Mesothelial cell of epicardium (in vitro differentiated cells): ENCODE results near the gene GNPTAB. TPM values are rescaled to one million over a fixed set of nuclear protein-coding genes. Genes with fewer than 3 reads are reported as not detected.

Experiments
- DNase-seq, 2 experiments: peaks; one replicate each; pipeline ENCODE4 v3.0.0; 2021; ENCODE audit warnings: low spot score in 2 of 2; ENCODE audit not compliant: unreplicated experiment in 2 of 2
- H3K27ac Mint-ChIP-seq: 2 replicates; pipeline ENCODE4 v1.8.0; 2021; ENCODE audit warnings: mixed read lengths
- H3K27me3 Mint-ChIP-seq: 2 replicates; pipeline ENCODE4 v1.8.0; 2021; ENCODE audit warnings: low read depth, mixed read lengths
- H3K36me3 Mint-ChIP-seq: 2 replicates; pipeline ENCODE4 v1.8.0; 2021; ENCODE audit warnings: mixed read lengths
- H3K4me1 Mint-ChIP-seq: 2 replicates; pipeline ENCODE4 v1.8.0; 2021; ENCODE audit warnings: mixed read lengths
- H3K4me3 Mint-ChIP-seq: 2 replicates; pipeline ENCODE4 v1.8.0; 2021; ENCODE audit warnings: mild to moderate bottlenecking, moderate library complexity, mixed read lengths
- H3K9me3 Mint-ChIP-seq: 2 replicates; pipeline ENCODE4 v1.8.0; 2021; ENCODE audit warnings: mixed read lengths
- total RNA-seq: library from RNA; stranded (reverse); gene quantifications from 3 replicates; pipeline ENCODE4 v1.2.1, GENCODE V29; 2021
- TF ChIP-seq, protein P1 (sequence below): fragments of 200-600 bp; sonication (generic); IDR thresholded peaks from one replicate; pipeline ENCODE4 v1.5.0; 2021; ENCODE audit warnings: antibody characterized with exemption; ENCODE audit not compliant: unreplicated experiment

The GNPTAB gene
- 33.2 to 35.9 TPM (median 33.6 TPM) in 3 replicates for total RNA-seq

DNA sequence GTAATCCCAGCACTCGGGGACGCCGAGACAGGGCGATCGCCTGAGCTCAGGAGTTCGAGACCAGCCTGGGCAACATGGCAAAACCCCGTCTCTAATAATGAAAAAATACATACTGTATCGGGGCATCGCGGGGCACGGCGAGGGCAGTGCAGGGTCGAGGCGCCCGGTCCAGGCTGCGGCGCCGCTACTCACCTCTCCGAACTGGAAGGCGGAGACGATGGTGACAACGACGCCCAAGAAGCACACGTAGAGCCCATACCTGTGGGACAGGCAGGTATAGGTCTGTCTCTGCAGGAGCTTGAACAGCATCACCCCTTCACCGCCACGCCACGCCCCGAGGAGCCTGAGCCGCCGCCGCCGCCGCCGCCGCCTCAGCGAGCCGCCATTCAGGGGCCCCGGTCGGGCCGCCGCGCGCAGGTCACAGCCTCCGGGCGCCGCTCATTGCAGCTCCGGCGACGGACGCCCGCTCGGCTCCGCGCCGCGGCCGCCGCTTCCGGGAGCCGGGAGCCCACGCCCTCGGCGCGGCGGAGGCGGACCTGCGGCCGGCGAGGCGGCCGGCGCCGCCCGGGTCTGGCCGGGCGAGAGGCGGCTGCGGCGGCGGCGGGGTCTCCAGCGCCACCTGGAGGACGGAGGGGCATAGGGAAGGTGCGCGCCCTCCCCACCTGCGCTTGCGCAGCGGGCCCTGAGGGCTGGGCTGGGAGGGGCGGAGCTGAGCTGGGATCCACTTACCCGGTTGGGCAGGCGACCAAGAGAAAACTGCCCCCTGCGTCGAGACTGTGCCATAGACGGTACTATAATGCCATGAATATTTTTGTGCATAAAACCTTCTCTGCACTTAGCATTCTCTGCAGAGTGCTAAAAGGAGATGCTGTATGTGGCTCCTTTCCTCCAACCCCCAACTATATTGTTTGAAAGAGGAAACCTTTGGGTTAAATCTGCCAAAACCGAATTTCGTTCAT is at the start of gene GNPTAB:
GNPTAB (minus strand) TSS at position 593 of the 959 bp plus-strand sequence; CDS start at position 309, 284 bp downstream.
- no peaks in the 10 kb centered on the region for H3K27me3 Mint-ChIP-seq
- H3K4me1 Mint-ChIP-seq, result peaks cover 8% of the 10 kb centered on the region
- H3K9me3 Mint-ChIP-seq, result no peaks in the 10 kb centered on the region
- TF ChIP-seq, protein P1, sequence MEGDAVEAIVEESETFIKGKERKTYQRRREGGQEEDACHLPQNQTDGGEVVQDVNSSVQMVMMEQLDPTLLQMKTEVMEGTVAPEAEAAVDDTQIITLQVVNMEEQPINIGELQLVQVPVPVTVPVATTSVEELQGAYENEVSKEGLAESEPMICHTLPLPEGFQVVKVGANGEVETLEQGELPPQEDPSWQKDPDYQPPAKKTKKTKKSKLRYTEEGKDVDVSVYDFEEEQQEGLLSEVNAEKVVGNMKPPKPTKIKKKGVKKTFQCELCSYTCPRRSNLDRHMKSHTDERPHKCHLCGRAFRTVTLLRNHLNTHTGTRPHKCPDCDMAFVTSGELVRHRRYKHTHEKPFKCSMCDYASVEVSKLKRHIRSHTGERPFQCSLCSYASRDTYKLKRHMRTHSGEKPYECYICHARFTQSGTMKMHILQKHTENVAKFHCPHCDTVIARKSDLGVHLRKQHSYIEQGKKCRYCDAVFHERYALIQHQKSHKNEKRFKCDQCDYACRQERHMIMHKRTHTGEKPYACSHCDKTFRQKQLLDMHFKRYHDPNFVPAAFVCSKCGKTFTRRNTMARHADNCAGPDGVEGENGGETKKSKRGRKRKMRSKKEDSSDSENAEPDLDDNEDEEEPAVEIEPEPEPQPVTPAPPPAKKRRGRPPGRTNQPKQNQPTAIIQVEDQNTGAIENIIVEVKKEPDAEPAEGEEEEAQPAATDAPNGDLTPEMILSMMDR, result peak; percentile 69
- DNase-seq, result peak; percentile 89 to 98
- H3K36me3 Mint-ChIP-seq, result no peaks in the 10 kb centered on the region
- peak within 1 kb of the TSS; percentile 90 for H3K27ac Mint-ChIP-seq
- H3K4me3 Mint-ChIP-seq, result peak within 1 kb of the TSS; percentile 98

DNA sequence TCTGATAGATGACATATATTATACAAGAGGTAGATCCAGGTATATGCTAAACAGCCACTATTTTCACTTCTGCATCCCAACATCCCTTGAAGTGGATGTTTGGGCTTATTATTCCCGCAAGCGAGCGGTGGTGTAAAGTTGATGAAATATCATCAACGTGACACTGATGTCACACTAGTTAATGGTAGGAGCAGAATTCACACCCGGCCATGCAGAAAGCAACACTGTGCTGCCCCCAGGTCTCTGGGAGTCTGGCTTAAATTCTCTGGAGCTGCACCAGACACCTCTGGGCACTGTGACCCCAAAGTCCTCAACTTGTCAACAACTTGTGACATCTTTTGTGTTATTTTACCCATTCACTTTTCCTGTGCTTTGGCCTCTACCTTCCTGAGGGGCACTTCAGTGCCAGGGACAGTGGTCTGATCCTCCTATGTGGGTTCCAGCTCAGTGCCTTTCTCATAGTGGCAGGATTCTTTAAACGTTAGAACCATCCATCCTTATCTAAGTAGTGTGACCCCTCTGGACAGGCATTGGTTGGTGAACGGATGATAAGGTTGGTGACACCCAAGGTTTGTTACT is 47.6 kb upstream of the GNPTAB start:
- Mint-ChIP-seq H3K27ac (peak overlapping the region; percentile 95), H3K36me3 (peaks cover 6% of the 10 kb centered on the region), H3K4me3 (peak overlapping the region; percentile 84), H3K9me3 (no peaks in the 10 kb centered on the region), H3K4me1 (peaks cover 12% of the 10 kb centered on the region), H3K27me3 (no peaks in the 10 kb centered on the region)
- TF ChIP-seq, protein P1, result no peak
- DNase-seq, result no peak

DNA sequence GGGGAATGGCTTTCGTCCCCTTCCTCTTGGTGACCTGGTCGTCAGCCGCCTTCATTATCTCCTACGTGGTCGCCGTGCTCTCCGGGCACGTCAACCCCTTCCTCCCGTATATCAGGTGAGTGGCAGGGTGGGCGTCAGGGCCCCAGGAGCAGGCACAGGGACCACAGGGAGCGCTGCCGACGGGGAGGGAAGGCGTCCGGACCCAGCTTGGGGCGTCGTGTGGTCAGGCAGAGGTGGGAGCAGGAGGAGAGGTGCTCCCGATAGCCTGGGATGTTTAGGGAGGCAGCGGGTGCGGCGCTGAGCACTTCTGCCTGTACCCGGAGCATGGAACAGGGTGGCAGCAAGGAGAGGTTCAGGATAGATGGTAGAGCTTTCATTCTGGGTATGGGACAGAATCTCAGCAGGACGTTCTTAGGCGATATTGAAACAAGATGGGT is 47.1 kb upstream of the GNPTAB start:
- peaks cover 12% of the 10 kb centered on the region for H3K4me1 Mint-ChIP-seq

DNA sequence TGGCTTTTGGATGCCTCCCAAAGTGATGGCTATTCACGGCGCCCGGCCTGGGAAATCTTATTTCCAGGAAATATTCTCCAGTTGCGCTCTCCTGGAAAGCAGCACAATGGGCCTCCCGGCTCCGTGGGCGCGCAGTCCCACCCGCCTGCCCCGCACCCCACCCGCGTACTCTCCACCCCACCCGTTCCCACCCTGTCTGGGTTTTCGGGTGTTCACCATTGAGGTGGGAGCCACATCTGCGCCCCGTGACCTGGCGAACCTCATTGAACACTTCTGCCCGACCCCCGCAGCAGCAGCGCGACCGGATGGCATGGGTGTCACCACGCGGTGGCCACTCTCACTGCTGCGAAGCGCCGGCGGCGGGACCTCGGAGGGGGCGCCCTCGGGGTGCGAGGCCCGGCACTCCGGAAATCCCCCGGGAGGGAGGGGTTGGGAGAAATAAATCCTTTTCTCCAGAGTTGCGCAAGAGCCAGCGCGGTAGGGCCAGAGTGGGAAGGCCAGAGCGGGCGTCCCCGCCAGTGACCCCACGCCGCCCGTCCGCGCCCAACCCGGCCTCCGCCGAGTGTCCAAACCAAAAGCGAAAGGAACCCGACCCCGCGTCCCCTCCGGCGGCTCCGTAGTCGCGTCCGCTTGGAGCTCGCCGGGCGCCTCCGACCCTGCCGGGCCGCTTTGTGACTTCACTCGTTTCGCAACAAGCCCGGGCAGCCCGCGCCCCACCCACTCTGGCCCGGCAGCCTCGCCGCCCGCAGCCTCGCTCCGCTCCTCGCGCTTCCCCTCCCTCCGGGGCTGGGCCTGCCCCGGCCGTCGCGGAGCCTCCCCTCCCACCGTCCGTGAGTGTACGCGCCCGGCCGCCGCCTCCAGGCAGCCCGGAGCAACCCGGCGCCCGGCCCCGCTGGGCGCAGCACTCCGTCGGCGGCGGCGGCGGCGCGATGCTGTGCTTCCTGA is 46.4 kb upstream of the GNPTAB start, which contains the start of gene DRAM1:
DRAM1 (plus strand) TSS at position 720 of the 945 bp plus-strand sequence; CDS start at position 930, 210 bp downstream.
- H3K4me1 Mint-ChIP-seq, result peaks cover 12% of the 10 kb centered on the region
- H3K27ac Mint-ChIP-seq, result peak within 1 kb of the TSS; percentile 95
- TF ChIP-seq, protein P1, result no peak
- peaks cover 6% of the 10 kb centered on the region for H3K36me3 Mint-ChIP-seq
- H3K4me3 Mint-ChIP-seq, result peak within 1 kb of the TSS; percentile 84
- no peaks in the 10 kb centered on the region for H3K9me3 Mint-ChIP-seq
- no peaks in the 10 kb centered on the region for H3K27me3 Mint-ChIP-seq
- peak; percentile 63 to 83 for DNase-seq

More for the DNA sequence above, 47.1 kb upstream of the GNPTAB start:
- no peak for DNase-seq
- TF ChIP-seq, protein P1, result no peak
- Mint-ChIP-seq H3K36me3 (peaks cover 6% of the 10 kb centered on the region), H3K27me3 (no peaks in the 10 kb centered on the region), H3K9me3 (no peaks in the 10 kb centered on the region), H3K4me3 (peak overlapping the region; percentile 84), H3K27ac (peak overlapping the region; percentile 95)

DNA sequence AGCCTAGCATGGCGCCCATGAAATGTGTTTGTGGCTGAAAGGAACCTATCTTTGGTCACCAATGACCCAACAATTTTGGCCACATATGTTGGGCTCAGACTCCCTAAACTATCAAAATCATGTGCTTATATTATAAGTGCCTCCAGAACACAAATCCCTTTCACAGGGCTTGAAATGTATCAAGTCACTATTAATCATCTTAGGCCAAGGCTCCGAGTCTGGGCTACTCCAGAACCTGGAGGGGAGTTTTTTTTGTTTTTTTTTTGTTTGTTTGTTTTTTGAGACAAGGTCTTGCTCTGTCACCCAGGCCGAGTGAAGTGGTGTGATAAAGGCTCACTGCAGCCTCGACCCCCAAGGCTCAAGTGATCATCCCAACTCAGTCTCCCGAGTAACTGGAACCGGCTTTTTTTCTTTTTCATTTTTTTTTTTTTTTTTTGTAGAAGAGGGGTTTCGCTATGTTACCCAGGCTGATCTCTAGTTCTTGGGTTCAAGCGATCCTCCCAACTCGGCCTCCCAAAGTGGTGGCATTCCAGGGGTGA is 45.6 kb upstream of the GNPTAB start:
- Mint-ChIP-seq H3K4me3 (peak overlapping the region; percentile 84), H3K27ac (peak overlapping the region; percentile 85), H3K36me3 (peaks cover 3% of the 10 kb centered on the region), H3K9me3 (no peaks in the 10 kb centered on the region), H3K4me1 (peaks cover 12% of the 10 kb centered on the region), H3K27me3 (no peaks in the 10 kb centered on the region)
- DNase-seq, result no peak
- TF ChIP-seq, protein P1, result no peak
